Measurements from ENCODE around the gene GALNT2. TPM values are rescaled to one million over a fixed set of nuclear protein-coding genes. Genes with fewer than 3 reads are reported as not detected.

GALNT2 gene
- total RNA-seq, 1 donor from 2014 or later = 36.0 TPM

- Histone ChIP-seq H3K4me1 (ENCODE audit: control insufficient read depth in 3 of 3, insufficient read depth in 3 of 3, low read length in 3 of 3) (peaks cover 23 to 59% (median 37%) of the 10 kb centered on the region in 3 donors), H3K27me3 (ENCODE audit: control insufficient read depth in 3 of 3, insufficient read depth in 3 of 3, low read length in 3 of 3) (no peaks in the 10 kb centered on the region), H3K4me3 (ENCODE audit: low read length in 3 of 3) (peak overlapping the region; percentile 38 to 54 (median 51)), H3K36me3 (ENCODE audit: control insufficient read depth in 3 of 3, insufficient read depth in 3 of 3, low read length in 3 of 3) (no peaks in the 10 kb centered on the region), H3K9ac (ENCODE audit: low read depth in 1 of 3, low read length in 3 of 3) (peak overlapping the region; percentile 45 to 50 (median 47)), H3K27ac (ENCODE audit: low read depth, low read length) (peak overlapping the region; percentile 70), H3K9me3 (ENCODE audit: control insufficient read depth in 3 of 3, low read length in 3 of 3) (no peaks in the 10 kb centered on the region)
Observed at GRCh38 chr1:230169454-230170152, 102.6 kb downstream of the GALNT2 start.

GRCh38 chr1:230170153-230170547 lies 103.1 kb downstream of the GALNT2 start:
- Histone ChIP-seq H3K9me3 (ENCODE audit: control insufficient read depth in 3 of 3, low read length in 3 of 3) (no peaks in the 10 kb centered on the region), H3K4me1 (ENCODE audit: control insufficient read depth in 3 of 3, insufficient read depth in 3 of 3, low read length in 3 of 3) (peaks cover 23 to 62% (median 41%) of the 10 kb centered on the region in 3 donors), H3K36me3 (ENCODE audit: control insufficient read depth in 3 of 3, insufficient read depth in 3 of 3, low read length in 3 of 3) (no peaks in the 10 kb centered on the region), H3K27ac (ENCODE audit: low read depth, low read length) (peak overlapping the region; percentile 70), H3K27me3 (ENCODE audit: control insufficient read depth in 3 of 3, insufficient read depth in 3 of 3, low read length in 3 of 3) (no peaks in the 10 kb centered on the region), H3K9ac (ENCODE audit: low read depth in 1 of 3, low read length in 3 of 3) (peak overlapping the region in 2 of 3 donors; percentile 47 to 50), H3K4me3 (ENCODE audit: low read length in 3 of 3) (peak overlapping the region; percentile 38 to 54 (median 51))

GRCh38 chr1:230170622-230171021 lies 103.6 kb downstream of the GALNT2 start:
- no peaks in the 10 kb centered on the region for H3K36me3 ChIP-seq (ENCODE audit: control insufficient read depth in 3 of 3, insufficient read depth in 3 of 3, low read length in 3 of 3)
- no peaks in the 10 kb centered on the region for H3K9me3 ChIP-seq (ENCODE audit: control insufficient read depth in 3 of 3, low read length in 3 of 3)
- H3K27me3 ChIP-seq (ENCODE audit: control insufficient read depth in 3 of 3, insufficient read depth in 3 of 3, low read length in 3 of 3) = no peaks in the 10 kb centered on the region
- H3K27ac ChIP-seq (ENCODE audit: low read depth, low read length) = peak overlapping the region; percentile 70
- H3K4me3 ChIP-seq (ENCODE audit: low read length in 3 of 3) = no peak overlapping the region
- H3K9ac ChIP-seq (ENCODE audit: low read depth in 1 of 3, low read length in 3 of 3) = no peak overlapping the region
- peaks cover 23 to 61% (median 41%) of the 10 kb centered on the region in 3 donors for H3K4me1 ChIP-seq (ENCODE audit: control insufficient read depth in 3 of 3, insufficient read depth in 3 of 3, low read length in 3 of 3)

- Histone ChIP-seq H3K27ac (ENCODE audit: low read depth, low read length) (peak overlapping the region; percentile 70), H3K4me3 (ENCODE audit: low read length in 3 of 3) (no peak overlapping the region), H3K9me3 (ENCODE audit: control insufficient read depth in 3 of 3, low read length in 3 of 3) (no peaks in the 10 kb centered on the region), H3K9ac (ENCODE audit: low read depth in 1 of 3, low read length in 3 of 3) (no peak overlapping the region), H3K27me3 (ENCODE audit: control insufficient read depth in 3 of 3, insufficient read depth in 3 of 3, low read length in 3 of 3) (no peaks in the 10 kb centered on the region), H3K36me3 (ENCODE audit: control insufficient read depth in 3 of 3, insufficient read depth in 3 of 3, low read length in 3 of 3) (no peaks in the 10 kb centered on the region), H3K4me1 (ENCODE audit: control insufficient read depth in 3 of 3, insufficient read depth in 3 of 3, low read length in 3 of 3) (peaks cover 30 to 64% (median 43%) of the 10 kb centered on the region in 3 donors)
Observed at GRCh38 chr1:230171356-230172015, 104.4 kb downstream of the GALNT2 start.

- peak overlapping the region; percentile 70 for H3K27ac ChIP-seq (ENCODE audit: low read depth, low read length)
- H3K9ac ChIP-seq (ENCODE audit: low read depth in 1 of 3, low read length in 3 of 3) = no peak overlapping the region
- H3K4me1 ChIP-seq (ENCODE audit: control insufficient read depth in 3 of 3, insufficient read depth in 3 of 3, low read length in 3 of 3) = peaks cover 33 to 68% (median 47%) of the 10 kb centered on the region in 3 donors
- no peaks in the 10 kb centered on the region for H3K9me3 ChIP-seq (ENCODE audit: control insufficient read depth in 3 of 3, low read length in 3 of 3)
- H3K4me3 ChIP-seq (ENCODE audit: low read length in 3 of 3) = no peak overlapping the region
- no peaks in the 10 kb centered on the region for H3K36me3 ChIP-seq (ENCODE audit: control insufficient read depth in 3 of 3, insufficient read depth in 3 of 3, low read length in 3 of 3)
- H3K27me3 ChIP-seq (ENCODE audit: control insufficient read depth in 3 of 3, insufficient read depth in 3 of 3, low read length in 3 of 3) = no peaks in the 10 kb centered on the region
Observed at GRCh38 chr1:230172016-230172537, 105.0 kb downstream of the GALNT2 start.

- no peak overlapping the region for H3K4me3 ChIP-seq (ENCODE audit: low read length in 3 of 3)
- H3K9ac ChIP-seq (ENCODE audit: low read depth in 1 of 3, low read length in 3 of 3) = no peak overlapping the region
- peaks cover 35 to 71% (median 52%) of the 10 kb centered on the region in 3 donors for H3K4me1 ChIP-seq (ENCODE audit: control insufficient read depth in 3 of 3, insufficient read depth in 3 of 3, low read length in 3 of 3)
- H3K36me3 ChIP-seq (ENCODE audit: control insufficient read depth in 3 of 3, insufficient read depth in 3 of 3, low read length in 3 of 3) = no peaks in the 10 kb centered on the region
- no peaks in the 10 kb centered on the region for H3K9me3 ChIP-seq (ENCODE audit: control insufficient read depth in 3 of 3, low read length in 3 of 3)
- no peaks in the 10 kb centered on the region for H3K27me3 ChIP-seq (ENCODE audit: control insufficient read depth in 3 of 3, insufficient read depth in 3 of 3, low read length in 3 of 3)
- no peak overlapping the region for H3K27ac ChIP-seq (ENCODE audit: low read depth, low read length)
Observed at GRCh38 chr1:230173187-230173975, 106.3 kb downstream of the GALNT2 start.

GRCh38 chr1:230174041-230174440 lies 107.0 kb downstream of the GALNT2 start:
- Histone ChIP-seq H3K9me3 (ENCODE audit: control insufficient read depth in 3 of 3, low read length in 3 of 3) (no peaks in the 10 kb centered on the region), H3K9ac (ENCODE audit: low read depth in 1 of 3, low read length in 3 of 3) (no peak overlapping the region), H3K36me3 (ENCODE audit: control insufficient read depth in 3 of 3, insufficient read depth in 3 of 3, low read length in 3 of 3) (peaks cover 3% of the 10 kb centered on the region in 3 donors), H3K27ac (ENCODE audit: low read depth, low read length) (no peak overlapping the region), H3K4me1 (ENCODE audit: control insufficient read depth in 3 of 3, insufficient read depth in 3 of 3, low read length in 3 of 3) (peaks cover 35 to 71% (median 52%) of the 10 kb centered on the region in 3 donors), H3K4me3 (ENCODE audit: low read length in 3 of 3) (no peak overlapping the region), H3K27me3 (ENCODE audit: control insufficient read depth in 3 of 3, insufficient read depth in 3 of 3, low read length in 3 of 3) (no peaks in the 10 kb centered on the region)

- Histone ChIP-seq H3K4me3 (ENCODE audit: low read length in 3 of 3) (peak overlapping the region in 1 of 3 donors; percentile 15), H3K9me3 (ENCODE audit: control insufficient read depth in 3 of 3, low read length in 3 of 3) (no peaks in the 10 kb centered on the region), H3K27ac (ENCODE audit: low read depth, low read length) (no peak overlapping the region), H3K4me1 (ENCODE audit: control insufficient read depth in 3 of 3, insufficient read depth in 3 of 3, low read length in 3 of 3) (peaks cover 34 to 66% (median 52%) of the 10 kb centered on the region in 3 donors), H3K9ac (ENCODE audit: low read depth in 1 of 3, low read length in 3 of 3) (no peak overlapping the region), H3K27me3 (ENCODE audit: control insufficient read depth in 3 of 3, insufficient read depth in 3 of 3, low read length in 3 of 3) (no peaks in the 10 kb centered on the region), H3K36me3 (ENCODE audit: control insufficient read depth in 3 of 3, insufficient read depth in 3 of 3, low read length in 3 of 3) (peaks cover 3% of the 10 kb centered on the region in 3 donors)
Observed at GRCh38 chr1:230174471-230175162, 107.6 kb downstream of the GALNT2 start.

- H3K27ac ChIP-seq (ENCODE audit: low read depth, low read length) = no peak overlapping the region
- no peaks in the 10 kb centered on the region for H3K9me3 ChIP-seq (ENCODE audit: control insufficient read depth in 3 of 3, low read length in 3 of 3)
- no peak overlapping the region for H3K4me3 ChIP-seq (ENCODE audit: low read length in 3 of 3)
- H3K36me3 ChIP-seq (ENCODE audit: control insufficient read depth in 3 of 3, insufficient read depth in 3 of 3, low read length in 3 of 3) = peaks cover 3% of the 10 kb centered on the region in 3 donors
- H3K27me3 ChIP-seq (ENCODE audit: control insufficient read depth in 3 of 3, insufficient read depth in 3 of 3, low read length in 3 of 3) = no peaks in the 10 kb centered on the region
- no peak overlapping the region for H3K9ac ChIP-seq (ENCODE audit: low read depth in 1 of 3, low read length in 3 of 3)
- peaks cover 28 to 61% (median 48%) of the 10 kb centered on the region in 3 donors for H3K4me1 ChIP-seq (ENCODE audit: control insufficient read depth in 3 of 3, insufficient read depth in 3 of 3, low read length in 3 of 3)
Observed at GRCh38 chr1:230175163-230175747, 108.2 kb downstream of the GALNT2 start.

Data from skeletal muscle tissue (tissue), 4 donors.